Stimulated activated CD4-positive, alpha-beta T cell treated with anti-CD3 and anti-CD28 coated beads, Interleukin-15, amount 100 ng/mL, for 48 hours (primary cell): ENCODE measurements around the gene FITM1.
"Not testable (repeated sequence)": the region's sequence is repeated elsewhere in the genome, so short reads cannot be mapped to it uniquely, and the experiment has no call there.

Experiments used
- DNase-seq, 2 donors: peaks; one replicate each; pipeline ENCODE4 v3.0.0-alpha.2; 2020; ENCODE audit warnings: low read depth in 2 of 2

The FITM1 gene

DNA sequence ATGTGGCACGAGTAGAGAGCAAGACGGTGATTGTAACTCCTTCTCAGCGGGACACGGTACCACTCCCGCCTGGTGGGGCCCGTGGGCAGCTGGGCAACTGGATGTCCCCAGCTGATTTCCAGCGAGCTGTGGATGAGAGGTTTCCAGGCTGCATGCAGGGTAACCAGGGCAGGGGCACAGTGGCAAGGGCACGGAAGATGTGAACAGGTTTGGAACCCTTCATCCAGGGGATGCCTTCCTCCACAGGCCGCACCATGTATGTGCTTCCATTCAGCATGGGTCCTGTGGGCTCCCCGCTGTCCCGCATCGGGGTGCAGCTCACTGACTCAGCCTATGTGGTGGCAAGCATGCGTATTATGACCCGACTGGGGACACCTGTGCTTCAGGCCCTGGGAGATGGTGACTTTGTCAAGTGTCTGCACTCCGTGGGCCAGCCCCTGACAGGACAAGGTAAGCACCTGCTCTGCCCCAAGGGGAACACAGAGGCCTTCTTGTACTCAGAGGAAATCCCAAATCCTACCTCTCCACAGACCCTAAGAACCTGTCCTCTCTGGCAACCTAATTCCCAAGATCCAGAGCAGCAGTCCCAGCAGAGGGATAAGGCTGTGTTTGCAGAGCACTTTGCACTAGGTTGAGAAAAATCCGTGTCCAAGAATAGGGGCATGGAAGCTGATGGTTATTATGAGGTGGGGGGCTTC is 32.1 kb upstream of the FITM1 start:
- no peak for DNase-seq

GRCh38 chr14:24098927-24099813 is 31.3 kb upstream of the FITM1 start:
- no peak for DNase-seq

DNA sequence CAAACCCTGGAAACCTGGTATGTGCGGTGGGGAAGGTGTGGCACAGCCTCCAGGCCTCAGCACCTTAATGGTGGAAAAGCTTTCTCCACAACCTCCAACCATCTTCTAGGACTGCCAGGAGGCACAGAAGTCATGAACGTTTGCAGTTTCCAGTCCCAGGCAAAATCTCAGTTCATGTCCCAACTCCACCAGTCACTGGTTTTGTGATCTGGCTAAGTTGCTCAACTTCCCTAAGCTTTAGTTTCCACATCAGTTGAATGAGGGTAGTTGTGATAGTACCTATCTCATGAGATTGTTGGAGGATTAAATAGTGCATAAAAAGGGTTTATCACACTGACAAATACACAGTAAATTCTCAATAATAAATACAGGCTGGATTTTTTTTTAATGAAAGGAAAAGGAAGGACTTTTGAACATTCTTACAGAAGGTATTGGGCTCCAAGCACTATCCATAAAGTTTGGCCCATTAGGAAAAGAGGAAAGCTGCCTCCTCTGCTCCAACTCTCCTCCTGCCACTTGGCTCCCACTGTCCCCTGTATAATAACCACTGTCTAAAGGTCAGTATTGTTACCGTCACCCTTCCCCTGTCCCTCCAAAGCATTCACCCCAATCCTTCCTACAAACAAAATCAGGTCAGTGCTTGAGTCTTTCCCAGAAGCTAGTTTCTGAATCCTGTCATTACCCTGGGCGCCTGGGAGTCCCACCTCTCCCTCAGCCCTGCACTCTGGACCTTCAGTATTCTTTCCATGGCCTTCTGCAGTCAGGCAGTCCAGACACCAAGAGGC is 30.1 kb upstream of the FITM1 start:
- DNase-seq, result no peak

- DNase-seq, result no peak
Measured at GRCh38 chr14:24100982-24101494, 29.4 kb upstream of the FITM1 start.

GRCh38 chr14:24102357-24103048 is 28.0 kb upstream of the FITM1 start:
- DNase-seq, result no peak

GRCh38 chr14:24103451-24103850 is 27.0 kb upstream of the FITM1 start:
- DNase-seq, result no peak

GRCh38 chr14:24105609-24106239 is 24.7 kb upstream of the FITM1 start:
- not testable (repeated sequence) for DNase-seq

- no peak for DNase-seq
Measured at GRCh38 chr14:24106672-24107271, 23.7 kb upstream of the FITM1 start.

GRCh38 chr14:24108336-24108874 is 22.1 kb upstream of the FITM1 start:
- DNase-seq, result no peak

GRCh38 chr14:24110060-24110459 is 20.4 kb upstream of the FITM1 start:
- no peak for DNase-seq

DNA sequence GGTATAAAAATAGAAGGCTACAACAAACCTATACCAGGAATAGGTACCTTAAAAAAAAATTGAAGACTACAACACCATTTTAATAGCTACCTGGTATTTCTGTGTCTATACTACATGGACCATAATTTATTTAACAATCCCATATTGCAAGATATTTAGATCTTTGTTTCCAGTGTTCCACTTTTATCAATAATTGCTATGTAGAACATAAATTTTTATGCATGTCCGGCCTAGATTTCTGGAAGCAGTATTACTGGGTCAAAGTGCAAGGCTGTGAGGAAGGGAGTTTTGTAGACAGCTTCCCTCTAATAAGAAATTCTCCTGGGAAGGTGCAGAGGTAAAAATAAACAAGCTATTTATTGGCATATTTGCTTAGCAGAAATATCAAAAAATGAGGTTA is 19.9 kb upstream of the FITM1 start:
- no peak for DNase-seq

DNA sequence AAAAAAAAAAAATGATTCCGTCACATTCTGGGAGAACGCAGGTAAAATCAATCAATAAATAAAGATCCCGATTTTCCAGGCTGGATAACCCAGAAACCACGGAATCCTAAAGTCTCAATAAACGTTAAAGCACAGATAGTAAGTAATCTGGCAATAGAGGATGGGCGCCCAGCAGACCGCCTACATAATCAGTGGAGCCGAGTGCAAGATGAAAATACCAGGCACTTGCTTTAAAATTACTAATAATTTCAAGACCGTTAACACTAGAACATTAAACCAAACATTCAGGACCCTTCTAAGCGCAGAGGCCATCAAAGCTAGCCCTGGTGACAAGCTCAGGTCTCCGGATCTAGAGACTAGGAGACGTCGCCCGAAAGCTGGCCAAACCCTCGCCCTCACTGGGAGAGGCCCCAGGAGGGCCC is 17.1 kb upstream of the FITM1 start:
- no peak for DNase-seq

DNA sequence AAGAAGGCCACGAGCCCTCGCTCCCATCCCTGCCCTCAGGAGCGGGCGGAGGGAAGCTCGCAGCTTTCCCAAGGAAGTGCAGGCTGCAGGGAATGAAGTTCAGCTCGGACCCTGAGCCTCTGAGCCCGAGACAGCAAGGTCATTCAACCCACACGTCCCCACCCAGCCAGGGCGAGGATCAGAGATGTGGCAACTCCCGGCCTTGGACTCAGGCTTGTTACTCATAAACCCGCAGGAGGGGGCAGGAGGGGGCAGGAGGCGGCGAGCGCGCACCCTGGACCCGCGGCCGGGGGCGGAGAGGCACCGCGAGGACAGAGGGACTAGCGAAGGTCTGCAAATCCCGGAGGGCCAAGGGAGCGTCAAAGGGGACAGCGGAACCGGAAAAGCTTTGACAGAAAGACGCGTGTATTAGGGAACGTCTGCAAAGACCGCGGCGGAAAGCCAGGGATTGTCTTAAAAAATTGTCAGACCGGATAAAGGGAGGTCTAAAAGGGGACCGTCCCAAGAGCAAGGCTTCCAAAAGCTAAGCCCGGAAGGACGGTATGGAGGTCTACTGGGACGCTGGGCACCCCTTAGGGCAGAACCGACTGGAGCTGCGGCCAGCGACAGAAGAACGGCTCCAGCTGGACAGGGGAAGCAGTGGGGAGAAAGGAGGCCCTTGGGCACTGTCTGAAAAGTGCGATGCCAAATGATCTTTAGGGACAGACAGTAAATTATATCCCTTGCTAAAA is 16.5 kb upstream of the FITM1 start:
- peak; percentile 76 to 80 for DNase-seq

- peak; percentile 96 to 98 for DNase-seq
Measured at GRCh38 chr14:24114532-24115421, 15.7 kb upstream of the FITM1 start, which contains the start of the genes DCAF11 and NRL. TSS of gene DCAF11 (plus strand) at chr14:24114777. CDS start at chr14:24115595, 818 bp downstream. TSS of gene NRL (minus strand) at chr14:24114949. CDS start at chr14:24082848, 32,101 bp downstream.

DNA sequence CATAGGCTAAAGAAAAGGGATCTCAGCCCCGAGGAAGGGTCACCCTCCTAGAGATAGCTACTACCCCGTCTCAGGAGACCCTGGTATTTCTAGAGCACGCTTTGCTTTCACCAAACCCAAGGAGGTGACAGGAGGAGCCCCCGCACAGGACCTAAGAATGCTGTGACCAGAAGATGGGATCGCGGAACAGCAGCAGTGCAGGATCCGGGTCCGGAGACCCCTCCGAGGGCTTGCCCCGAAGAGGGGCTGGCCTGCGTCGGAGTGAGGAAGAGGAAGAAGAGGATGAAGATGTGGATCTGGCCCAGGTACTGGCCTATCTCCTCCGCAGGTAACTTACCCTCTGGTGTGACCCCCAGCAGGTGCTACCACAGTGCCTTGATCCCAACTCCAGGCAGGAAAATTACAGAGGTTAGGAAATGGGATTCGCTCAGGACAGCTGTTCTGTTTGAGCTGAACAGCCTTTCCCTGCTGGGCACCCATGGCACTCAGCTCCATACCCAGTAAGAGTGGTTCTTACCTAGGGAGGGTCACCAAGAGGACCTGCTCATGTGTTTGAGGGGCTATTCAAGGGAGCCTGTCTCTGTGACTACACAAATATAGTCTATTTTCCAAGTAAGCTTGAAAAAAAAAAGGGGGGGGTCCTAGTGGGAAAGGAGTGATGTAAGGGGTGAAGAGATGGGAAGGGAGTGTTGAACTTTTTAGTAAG is 14.9 kb upstream of the FITM1 start:
- no peak for DNase-seq

- DNase-seq, result no peak
Measured at GRCh38 chr14:24116128-24116814, 14.2 kb upstream of the FITM1 start.

DNA sequence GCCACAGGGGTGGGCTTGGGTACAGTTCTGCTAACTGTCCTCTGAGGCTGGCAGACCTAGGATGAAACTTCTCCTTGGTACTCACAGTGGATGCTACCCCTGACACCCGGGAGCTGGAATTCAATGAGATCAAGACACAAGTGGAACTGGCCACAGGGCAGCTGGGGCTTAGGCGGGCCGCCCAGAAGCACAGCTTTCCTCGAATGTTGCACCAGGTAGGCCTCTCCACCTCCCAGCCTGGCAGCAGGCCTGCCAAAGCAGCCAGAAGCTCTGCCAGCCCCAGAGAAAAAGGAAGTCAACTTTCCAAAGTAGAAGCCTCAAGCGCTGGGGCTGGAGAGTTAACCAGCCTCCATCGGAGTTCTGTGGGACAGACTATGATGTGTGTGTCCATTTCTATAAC is 13.3 kb upstream of the FITM1 start:
- no peak for DNase-seq
